SK-N-SH treated with all-trans-retinoic acid at 6 μM for 48 hours (cell line): ENCODE results near the gene MINDY4B.

Experiments used
- ATAC-seq: fragments of 200-7000 bp; cut with Tn5 transposase; 3 replicates; pipeline ENCODE4 v1.9.1; 2020; ENCODE audit warnings: mild to moderate bottlenecking, moderate library complexity
- ARNTL ChIP-seq: fragments of 450-650 bp; formaldehyde crosslinking; IDR thresholded peaks from 2 replicates; pipeline ENCODE4 v1.5.0; 2020; ENCODE audit warnings: low read depth, mild to moderate bottlenecking, moderate library complexity, borderline replicate concordance
- BACH2 ChIP-seq: fragments of 250-450 bp; sonication (Bioruptor Pico); IDR thresholded peaks from 2 replicates; pipeline ENCODE4 v1.9.0; 2021; ENCODE audit warnings: mild to moderate bottlenecking, borderline replicate concordance
- CSDC2 ChIP-seq: fragments of 250-450 bp; sonication (Bioruptor Pico); IDR thresholded peaks from 2 replicates; pipeline ENCODE4 v1.5.0; 2020; ENCODE audit warnings: mild to moderate bottlenecking, moderate library complexity
- ESRRG ChIP-seq: fragments of 250-450 bp; sonication (Bioruptor Pico); IDR thresholded peaks from 2 replicates; pipeline ENCODE4 v1.6.1; 2021; ENCODE audit warnings: mild to moderate bottlenecking
- OSR1 ChIP-seq: fragments of 250-450 bp; sonication (Bioruptor Pico); IDR thresholded peaks from 2 replicates; pipeline ENCODE4 v1.8.0; 2022; ENCODE audit warnings: moderate library complexity, mild to moderate bottlenecking, inconsistent platforms
- PPARA ChIP-seq: fragments of 250-450 bp; sonication (Bioruptor Pico); IDR thresholded peaks from 2 replicates; pipeline ENCODE4 v1.5.0; 2020; ENCODE audit warnings: mild to moderate bottlenecking, borderline replicate concordance
- RARB ChIP-seq: fragments of 250-450 bp; sonication (Bioruptor Pico); IDR thresholded peaks from 2 replicates; pipeline ENCODE4 v1.8.0; 2021; ENCODE audit warnings: mild to moderate bottlenecking, moderate library complexity
- SNAI2 ChIP-seq: fragments of 250-450 bp; sonication (Bioruptor Pico); IDR thresholded peaks from 2 replicates; pipeline ENCODE4 v1.5.0; 2020; ENCODE audit warnings: mild to moderate bottlenecking, moderate library complexity
- TCF4 ChIP-seq: fragments of 250-450 bp; sonication (Bioruptor Pico); IDR thresholded peaks from 2 replicates; pipeline ENCODE4 v1.8.0; 2021; ENCODE audit warnings: mild to moderate bottlenecking, moderate library complexity, borderline replicate concordance
- TOX ChIP-seq: fragments of 250-450 bp; sonication (Bioruptor Pico); IDR thresholded peaks from 2 replicates; pipeline ENCODE4 v1.8.0; 2021; ENCODE audit warnings: mild to moderate bottlenecking, moderate library complexity, borderline replicate concordance
- ZC3H10 ChIP-seq: fragments of 250-450 bp; sonication (Bioruptor Pico); IDR thresholded peaks from 2 replicates; pipeline ENCODE4 v1.5.1; 2021; ENCODE audit warnings: mild to moderate bottlenecking, moderate library complexity
- ZFP3 ChIP-seq: fragments of 250-450 bp; sonication (Bioruptor Pico); IDR thresholded peaks from 2 replicates; pipeline ENCODE4 v1.5.0; 2020; ENCODE audit warnings: mild to moderate bottlenecking, moderate library complexity
- ZFP30 ChIP-seq: fragments of 450-650 bp; formaldehyde crosslinking; IDR thresholded peaks from 2 replicates; pipeline ENCODE4 v1.5.0; 2022; ENCODE audit warnings: mild to moderate bottlenecking, moderate library complexity
- ZNF565 ChIP-seq: fragments of 450-650 bp; formaldehyde crosslinking; conservative IDR thresholded peaks from 2 replicates; pipeline ENCODE4 v1.5.0; 2020; ENCODE audit warnings: low read depth, mild to moderate bottlenecking, moderate library complexity
- ZNF70 ChIP-seq: fragments of 450-650 bp; formaldehyde crosslinking; IDR thresholded peaks from 2 replicates; pipeline ENCODE4 v1.5.0; 2020; ENCODE audit warnings: mild to moderate bottlenecking, moderate library complexity
- TF ChIP-seq, protein P1 (sequence below): fragments of 250-450 bp; sonication (Bioruptor Pico); IDR thresholded peaks from 2 replicates; pipeline ENCODE4 v1.8.0; 2021; ENCODE audit warnings: low read depth, mild to moderate bottlenecking, moderate library complexity, borderline replicate concordance
- TF ChIP-seq, protein P2 (sequence below): fragments of 250-450 bp; sonication (Bioruptor Pico); IDR thresholded peaks from 2 replicates; pipeline ENCODE4 v1.5.1; 2020; ENCODE audit warnings: low read depth, mild to moderate bottlenecking, moderate library complexity
- TF ChIP-seq, protein P3 (sequence below): fragments of 250-450 bp; sonication (Bioruptor Pico); IDR thresholded peaks from 2 replicates; pipeline ENCODE4 v1.5.1; 2021; ENCODE audit warnings: mild to moderate bottlenecking, moderate library complexity
- TF ChIP-seq, protein P4 (sequence below): fragments of 250-450 bp; sonication (Bioruptor Pico); IDR thresholded peaks from 2 replicates; pipeline ENCODE4 v1.8.0; 2020; ENCODE audit warnings: mild to moderate bottlenecking, moderate library complexity, borderline replicate concordance
- TF ChIP-seq, protein P5 (sequence below): fragments of 250-450 bp; sonication (Bioruptor Pico); IDR thresholded peaks from 2 replicates; pipeline ENCODE4 v1.5.0; 2020; ENCODE audit warnings: mild to moderate bottlenecking, moderate library complexity

The MINDY4B gene

DNA sequence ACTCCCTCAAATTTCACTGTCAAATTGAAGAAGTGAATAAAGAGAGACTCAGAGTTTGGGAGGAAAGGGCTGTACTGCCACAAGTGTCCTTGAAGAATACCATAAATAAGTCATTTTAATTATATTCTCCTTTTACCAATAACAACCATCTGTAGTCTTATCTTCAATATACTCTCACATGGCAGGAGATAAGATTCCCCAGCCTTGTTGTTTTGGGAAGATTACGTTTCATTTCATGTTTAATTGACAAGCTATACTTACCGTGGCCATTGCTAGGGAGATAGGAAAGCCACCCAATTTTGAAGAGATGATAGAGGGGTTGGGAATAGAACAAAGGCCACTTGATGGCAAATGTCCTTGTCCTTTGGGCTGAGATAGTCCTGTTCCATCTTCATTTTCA lies 2.3 kb downstream of the MINDY4B start:
- no peak for ATAC-seq
- TF ChIP-seq, protein P1, sequence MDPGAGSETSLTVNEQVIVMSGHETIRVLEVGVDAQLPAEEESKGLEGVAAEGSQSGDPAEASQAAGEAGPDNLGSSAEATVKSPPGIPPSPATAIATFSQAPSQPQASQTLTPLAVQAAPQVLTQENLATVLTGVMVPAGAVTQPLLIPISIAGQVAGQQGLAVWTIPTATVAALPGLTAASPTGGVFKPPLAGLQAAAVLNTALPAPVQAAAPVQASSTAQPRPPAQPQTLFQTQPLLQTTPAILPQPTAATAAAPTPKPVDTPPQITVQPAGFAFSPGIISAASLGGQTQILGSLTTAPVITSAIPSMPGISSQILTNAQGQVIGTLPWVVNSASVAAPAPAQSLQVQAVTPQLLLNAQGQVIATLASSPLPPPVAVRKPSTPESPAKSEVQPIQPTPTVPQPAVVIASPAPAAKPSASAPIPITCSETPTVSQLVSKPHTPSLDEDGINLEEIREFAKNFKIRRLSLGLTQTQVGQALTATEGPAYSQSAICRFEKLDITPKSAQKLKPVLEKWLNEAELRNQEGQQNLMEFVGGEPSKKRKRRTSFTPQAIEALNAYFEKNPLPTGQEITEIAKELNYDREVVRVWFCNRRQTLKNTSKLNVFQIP (CRISPR knock-in tag), result no peak
- TF ChIP-seq, protein P2, sequence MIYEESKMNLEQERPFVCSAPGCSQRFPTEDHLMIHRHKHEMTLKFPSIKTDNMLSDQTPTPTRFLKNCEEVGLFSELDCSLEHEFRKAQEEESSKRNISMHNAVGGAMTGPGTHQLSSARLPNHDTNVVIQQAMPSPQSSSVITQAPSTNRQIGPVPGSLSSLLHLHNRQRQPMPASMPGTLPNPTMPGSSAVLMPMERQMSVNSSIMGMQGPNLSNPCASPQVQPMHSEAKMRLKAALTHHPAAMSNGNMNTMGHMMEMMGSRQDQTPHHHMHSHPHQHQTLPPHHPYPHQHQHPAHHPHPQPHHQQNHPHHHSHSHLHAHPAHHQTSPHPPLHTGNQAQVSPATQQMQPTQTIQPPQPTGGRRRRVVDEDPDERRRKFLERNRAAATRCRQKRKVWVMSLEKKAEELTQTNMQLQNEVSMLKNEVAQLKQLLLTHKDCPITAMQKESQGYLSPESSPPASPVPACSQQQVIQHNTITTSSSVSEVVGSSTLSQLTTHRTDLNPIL (CRISPR knock-in tag), result no peak
- no peak for TF ChIP-seq ARNTL (CRISPR knock-in tag)

DNA sequence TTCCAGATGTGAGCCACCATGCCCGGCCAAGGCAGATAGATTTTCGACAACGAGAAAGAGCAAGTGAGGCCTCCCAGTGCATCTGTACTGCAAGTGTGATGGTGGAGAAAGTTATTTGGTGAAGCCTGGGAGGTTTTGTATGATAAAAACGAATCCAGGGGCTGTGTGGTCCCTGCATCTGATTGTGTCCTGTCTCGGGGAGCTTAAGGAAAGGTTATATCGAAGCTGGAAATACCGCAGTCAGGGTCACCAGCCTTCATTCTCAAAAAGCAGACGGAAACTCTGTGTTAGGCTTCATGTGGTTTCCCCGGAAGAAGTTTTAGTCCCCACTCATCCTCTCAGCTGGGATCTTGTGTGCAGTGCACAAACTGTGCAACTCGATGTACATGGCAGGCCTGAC lies 3.4 kb downstream of the MINDY4B start:
- ATAC-seq, result no peak
- TF ChIP-seq TCF4 (no peak), SNAI2 (CRISPR knock-in tag) (no peak), TOX (CRISPR knock-in tag) (no peak), ZFP30 (no peak), BACH2 (CRISPR knock-in tag) (no peak), RARB (no peak), ZFP3 (CRISPR knock-in tag) (no peak), OSR1 (CRISPR knock-in tag) (no peak), ARNTL (CRISPR knock-in tag) (no peak), ZNF70 (CRISPR knock-in tag) (no peak), ZC3H10 (CRISPR knock-in tag) (no peak), PPARA (no peak)
- TF ChIP-seq, protein P2 (CRISPR knock-in tag), result no peak
- TF ChIP-seq, protein P3, sequence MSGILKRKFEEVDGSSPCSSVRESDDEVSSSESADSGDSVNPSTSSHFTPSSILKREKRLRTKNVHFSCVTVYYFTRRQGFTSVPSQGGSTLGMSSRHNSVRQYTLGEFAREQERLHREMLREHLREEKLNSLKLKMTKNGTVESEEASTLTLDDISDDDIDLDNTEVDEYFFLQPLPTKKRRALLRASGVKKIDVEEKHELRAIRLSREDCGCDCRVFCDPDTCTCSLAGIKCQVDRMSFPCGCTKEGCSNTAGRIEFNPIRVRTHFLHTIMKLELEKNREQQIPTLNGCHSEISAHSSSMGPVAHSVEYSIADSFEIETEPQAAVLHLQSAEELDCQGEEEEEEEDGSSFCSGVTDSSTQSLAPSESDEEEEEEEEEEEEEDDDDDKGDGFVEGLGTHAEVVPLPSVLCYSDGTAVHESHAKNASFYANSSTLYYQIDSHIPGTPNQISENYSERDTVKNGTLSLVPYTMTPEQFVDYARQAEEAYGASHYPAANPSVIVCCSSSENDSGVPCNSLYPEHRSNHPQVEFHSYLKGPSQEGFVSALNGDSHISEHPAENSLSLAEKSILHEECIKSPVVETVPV, result no peak
- TF ChIP-seq, protein P4, sequence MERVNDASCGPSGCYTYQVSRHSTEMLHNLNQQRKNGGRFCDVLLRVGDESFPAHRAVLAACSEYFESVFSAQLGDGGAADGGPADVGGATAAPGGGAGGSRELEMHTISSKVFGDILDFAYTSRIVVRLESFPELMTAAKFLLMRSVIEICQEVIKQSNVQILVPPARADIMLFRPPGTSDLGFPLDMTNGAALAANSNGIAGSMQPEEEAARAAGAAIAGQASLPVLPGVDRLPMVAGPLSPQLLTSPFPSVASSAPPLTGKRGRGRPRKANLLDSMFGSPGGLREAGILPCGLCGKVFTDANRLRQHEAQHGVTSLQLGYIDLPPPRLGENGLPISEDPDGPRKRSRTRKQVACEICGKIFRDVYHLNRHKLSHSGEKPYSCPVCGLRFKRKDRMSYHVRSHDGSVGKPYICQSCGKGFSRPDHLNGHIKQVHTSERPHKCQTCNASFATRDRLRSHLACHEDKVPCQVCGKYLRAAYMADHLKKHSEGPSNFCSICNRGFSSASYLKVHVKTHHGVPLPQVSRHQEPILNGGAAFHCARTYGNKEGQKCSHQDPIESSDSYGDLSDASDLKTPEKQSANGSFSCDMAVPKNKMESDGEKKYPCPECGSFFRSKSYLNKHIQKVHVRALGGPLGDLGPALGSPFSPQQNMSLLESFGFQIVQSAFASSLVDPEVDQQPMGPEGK, result no peak
- TF ChIP-seq, all 23 proteins: peak for 0

DNA sequence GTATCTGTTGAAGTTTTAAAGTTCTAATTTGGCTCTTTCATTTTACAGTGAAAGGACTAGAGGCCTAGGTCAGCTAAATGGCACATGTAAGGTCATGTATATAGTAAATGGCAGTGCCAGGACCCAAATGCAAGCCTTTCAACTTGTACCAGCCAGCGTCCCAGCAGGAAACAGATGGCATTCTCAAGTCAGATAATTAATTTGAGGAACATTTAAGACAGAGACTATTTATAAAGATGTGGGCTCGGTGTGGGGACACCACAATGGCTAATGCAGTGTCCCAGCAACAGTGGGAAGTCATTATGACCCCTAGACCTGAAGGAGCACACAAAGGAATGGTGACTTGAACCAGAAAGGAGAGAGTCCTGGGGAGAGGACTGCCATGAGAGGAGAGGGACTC lies 6.1 kb downstream of the MINDY4B start:
- TF ChIP-seq ZNF70 (CRISPR knock-in tag) (no peak), ZC3H10 (CRISPR knock-in tag) (no peak), ZNF565 (no peak), ESRRG (CRISPR knock-in tag) (no peak)
- TF ChIP-seq, protein P2 (CRISPR knock-in tag), result no peak
- no peak for ATAC-seq

DNA sequence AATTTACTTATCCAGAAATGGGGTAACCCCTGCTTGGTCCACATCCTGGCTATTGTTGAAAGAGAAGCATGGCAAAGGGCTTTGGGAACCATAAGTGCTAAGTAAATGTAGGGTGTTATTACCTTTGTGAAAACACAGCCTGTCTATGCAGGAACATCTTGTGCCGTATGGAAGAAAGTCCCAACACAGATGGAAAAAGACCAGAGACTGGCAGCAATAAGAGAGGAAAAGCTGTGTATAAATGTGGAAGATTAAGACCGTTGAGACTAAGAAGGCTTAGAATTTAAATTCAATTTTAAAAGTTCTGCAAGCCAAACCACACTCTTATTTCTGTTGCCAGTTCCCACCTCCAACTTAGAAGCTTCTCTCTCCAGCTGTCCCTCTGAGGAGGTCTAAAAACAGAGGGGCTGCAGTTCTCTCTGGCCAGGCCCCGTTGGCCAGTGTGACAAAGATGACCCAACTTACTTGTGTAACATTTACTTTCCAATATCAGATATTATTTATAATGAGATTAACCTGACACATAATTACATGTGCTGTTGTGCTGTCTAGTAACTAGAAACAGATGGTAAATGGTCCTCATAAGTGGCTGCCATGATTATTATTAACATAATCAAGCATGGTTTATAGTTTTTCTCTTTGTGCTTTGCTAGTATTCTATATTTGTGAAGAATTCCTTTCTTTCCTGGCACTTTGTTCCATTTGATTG lies 7.0 kb downstream of the MINDY4B start:
- no peak for ATAC-seq
- TF ChIP-seq ZFP30 (no peak), CSDC2 (CRISPR knock-in tag) (no peak)
- TF ChIP-seq, protein P3, result no peak
- TF ChIP-seq, protein P5, sequence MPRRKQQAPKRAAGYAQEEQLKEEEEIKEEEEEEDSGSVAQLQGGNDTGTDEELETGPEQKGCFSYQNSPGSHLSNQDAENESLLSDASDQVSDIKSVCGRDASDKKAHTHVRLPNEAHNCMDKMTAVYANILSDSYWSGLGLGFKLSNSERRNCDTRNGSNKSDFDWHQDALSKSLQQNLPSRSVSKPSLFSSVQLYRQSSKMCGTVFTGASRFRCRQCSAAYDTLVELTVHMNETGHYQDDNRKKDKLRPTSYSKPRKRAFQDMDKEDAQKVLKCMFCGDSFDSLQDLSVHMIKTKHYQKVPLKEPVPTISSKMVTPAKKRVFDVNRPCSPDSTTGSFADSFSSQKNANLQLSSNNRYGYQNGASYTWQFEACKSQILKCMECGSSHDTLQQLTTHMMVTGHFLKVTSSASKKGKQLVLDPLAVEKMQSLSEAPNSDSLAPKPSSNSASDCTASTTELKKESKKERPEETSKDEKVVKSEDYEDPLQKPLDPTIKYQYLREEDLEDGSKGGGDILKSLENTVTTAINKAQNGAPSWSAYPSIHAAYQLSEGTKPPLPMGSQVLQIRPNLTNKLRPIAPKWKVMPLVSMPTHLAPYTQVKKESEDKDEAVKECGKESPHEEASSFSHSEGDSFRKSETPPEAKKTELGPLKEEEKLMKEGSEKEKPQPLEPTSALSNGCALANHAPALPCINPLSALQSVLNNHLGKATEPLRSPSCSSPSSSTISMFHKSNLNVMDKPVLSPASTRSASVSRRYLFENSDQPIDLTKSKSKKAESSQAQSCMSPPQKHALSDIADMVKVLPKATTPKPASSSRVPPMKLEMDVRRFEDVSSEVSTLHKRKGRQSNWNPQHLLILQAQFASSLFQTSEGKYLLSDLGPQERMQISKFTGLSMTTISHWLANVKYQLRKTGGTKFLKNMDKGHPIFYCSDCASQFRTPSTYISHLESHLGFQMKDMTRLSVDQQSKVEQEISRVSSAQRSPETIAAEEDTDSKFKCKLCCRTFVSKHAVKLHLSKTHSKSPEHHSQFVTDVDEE (CRISPR knock-in tag), result no peak
